Thyroid gland (tissue), 4 donors: ENCODE results near the gene SCMH1.

Source experiments
- CTCF ChIP-seq, 6 experiments: fragments of 200-600 bp in 3 of 6; fragments of 450-650 bp in 3 of 6; sonication (generic) in 3 of 6; IDR thresholded peaks; one replicate each; pipeline ENCODE4 v1.5.1; 2016 to 2019; ENCODE audit warnings: antibody characterized with exemption in 6 of 6, mild to moderate bottlenecking in 2 of 6, inconsistent platforms in 1 of 6, moderate library complexity in 1 of 6
- POLR2A ChIP-seq, 2 donors: fragments of 450-650 bp; IDR thresholded peaks; one replicate each; pipeline ENCODE4 v1.6.1; 2017; ENCODE audit warnings: antibody characterized with exemption in 2 of 2, mild to moderate bottlenecking in 2 of 2, moderate library complexity in 1 of 2

GRCh38 chr1:41222496-41222895 lies 19.6 kb downstream of the SCMH1 start:
- TF ChIP-seq POLR2A (IDR thresholded peaks at IDR 0.05) (no peak), CTCF (IDR thresholded peaks at IDR 0.05) (no peak)
